Neuron (in vitro differentiated cells): ENCODE results near the gene GIPC1.
"Not testable (repeated sequence)": the region's sequence is repeated elsewhere in the genome, so short reads cannot be mapped to it uniquely, and the experiment has no call there.

Experiments
- H2AFZ ChIP-seq: one replicate; pipeline ENCODE4 v1.6.1; 2013; ENCODE audit warnings: low read depth, mild to moderate bottlenecking, inconsistent platforms, low read length, moderate library complexity
- H3K27me3 ChIP-seq: one replicate; pipeline ENCODE4 v1.6.1; 2013; ENCODE audit warnings: low read length; ENCODE audit not compliant: insufficient read depth
- H3K36me3 ChIP-seq: one replicate; pipeline ENCODE4 v1.6.1; 2013; ENCODE audit warnings: low read length; ENCODE audit not compliant: insufficient read depth
- H3K4me1 ChIP-seq: one replicate; pipeline ENCODE4 v1.6.1; 2013; ENCODE audit warnings: low read length; ENCODE audit not compliant: insufficient read depth
- H3K4me3 ChIP-seq: 2 replicates; pipeline ENCODE4 v1.5.1; 2013; ENCODE audit warnings: mild to moderate bottlenecking, low read length, moderate library complexity
- H3K9me3 ChIP-seq: one replicate; pipeline ENCODE4 v1.6.1; 2013; ENCODE audit warnings: low read length

The GIPC1 gene, protein sequence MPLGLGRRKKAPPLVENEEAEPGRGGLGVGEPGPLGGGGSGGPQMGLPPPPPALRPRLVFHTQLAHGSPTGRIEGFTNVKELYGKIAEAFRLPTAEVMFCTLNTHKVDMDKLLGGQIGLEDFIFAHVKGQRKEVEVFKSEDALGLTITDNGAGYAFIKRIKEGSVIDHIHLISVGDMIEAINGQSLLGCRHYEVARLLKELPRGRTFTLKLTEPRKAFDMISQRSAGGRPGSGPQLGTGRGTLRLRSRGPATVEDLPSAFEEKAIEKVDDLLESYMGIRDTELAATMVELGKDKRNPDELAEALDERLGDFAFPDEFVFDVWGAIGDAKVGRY

DNA sequence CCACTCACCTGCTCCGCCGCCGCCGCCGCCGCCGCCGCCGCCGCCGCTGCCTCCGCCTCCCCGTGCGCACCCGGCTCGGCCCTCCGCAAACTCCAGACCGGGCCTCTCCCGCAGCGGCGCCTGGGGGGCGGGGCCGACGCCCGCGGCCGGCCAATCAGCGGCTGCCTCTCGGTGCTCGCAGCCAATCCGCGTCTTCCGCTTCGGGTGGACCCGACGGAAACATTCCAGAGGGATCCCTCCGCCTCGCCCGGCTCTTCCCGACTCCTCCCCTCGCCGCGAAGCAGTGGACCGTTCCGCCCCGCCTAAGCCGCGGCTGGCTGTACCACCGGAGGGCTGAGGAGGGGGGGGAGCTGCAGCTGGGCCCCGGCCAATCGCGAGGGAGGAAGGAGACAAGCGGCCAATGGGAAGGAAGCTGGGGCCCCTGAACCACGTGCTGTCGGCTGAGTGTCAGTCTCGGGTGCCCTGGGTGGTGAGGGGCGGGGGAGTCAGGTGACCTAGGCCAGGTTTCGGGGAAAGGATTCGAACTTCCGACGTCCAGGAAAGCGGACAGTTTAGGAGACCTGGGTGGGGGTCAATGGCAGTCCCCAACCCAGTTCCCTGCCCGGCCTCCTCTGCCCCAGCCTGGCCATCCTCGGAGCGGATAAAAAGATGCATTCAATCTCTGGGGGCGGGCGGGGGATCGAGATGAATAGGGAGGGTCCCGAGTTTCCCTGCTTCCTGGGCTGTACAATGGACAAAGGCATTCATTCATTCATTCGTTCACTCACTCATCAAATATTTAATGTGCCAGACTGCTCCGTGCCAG lies at the start of gene GIPC1:
TSS of gene GIPC1 (minus strand) at position 99 of the 805 bp plus-strand sequence. CDS start 13,151 bp downstream, outside the sequence.
- peaks cover 8% of the 10 kb centered on the region for H3K36me3 ChIP-seq
- H3K4me1 ChIP-seq, result peaks cover 21% of the 10 kb centered on the region
- peaks cover 2% of the 10 kb centered on the region for H3K27me3 ChIP-seq
- no peaks in the 10 kb centered on the region for H3K9me3 ChIP-seq
- H2AFZ ChIP-seq, result peak within 1 kb of the TSS; percentile 62
- peak within 1 kb of the TSS; percentile 85 for H3K4me3 ChIP-seq

DNA sequence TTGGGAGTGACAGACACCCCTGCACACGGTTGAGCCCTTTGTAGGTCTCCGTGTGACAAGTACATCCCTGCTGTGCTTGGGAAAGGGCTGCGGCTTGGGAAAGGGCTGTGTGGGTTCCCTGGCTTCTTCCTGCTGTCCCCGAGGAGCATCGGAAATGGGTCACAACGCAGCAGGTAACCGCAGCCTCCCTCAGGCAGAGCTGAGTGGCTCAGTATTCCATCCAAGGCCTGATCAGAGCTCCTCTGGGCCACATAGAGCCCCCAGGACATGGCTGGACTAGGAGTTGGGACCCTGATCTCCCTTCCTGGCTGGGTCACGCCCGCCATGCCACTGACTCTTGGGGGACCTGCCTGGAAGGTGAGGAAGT lies 49.8 kb upstream of the GIPC1 start:
- no peak overlapping the region for H3K4me3 ChIP-seq
- no peaks in the 10 kb centered on the region for H3K4me1 ChIP-seq
- H3K27me3 ChIP-seq, result no peaks in the 10 kb centered on the region
- no peaks in the 10 kb centered on the region for H3K9me3 ChIP-seq
- H3K36me3 ChIP-seq, result peaks cover 7% of the 10 kb centered on the region
- H2AFZ ChIP-seq, result no peak overlapping the region

GRCh38 chr19:14544977-14545715 lies 49.2 kb upstream of the GIPC1 start:
- Histone ChIP-seq H3K27me3 (no peaks in the 10 kb centered on the region), H3K4me3 (no peak overlapping the region), H3K4me1 (no peaks in the 10 kb centered on the region), H3K9me3 (no peaks in the 10 kb centered on the region), H3K36me3 (peaks cover 7% of the 10 kb centered on the region), H2AFZ (no peak overlapping the region)

DNA sequence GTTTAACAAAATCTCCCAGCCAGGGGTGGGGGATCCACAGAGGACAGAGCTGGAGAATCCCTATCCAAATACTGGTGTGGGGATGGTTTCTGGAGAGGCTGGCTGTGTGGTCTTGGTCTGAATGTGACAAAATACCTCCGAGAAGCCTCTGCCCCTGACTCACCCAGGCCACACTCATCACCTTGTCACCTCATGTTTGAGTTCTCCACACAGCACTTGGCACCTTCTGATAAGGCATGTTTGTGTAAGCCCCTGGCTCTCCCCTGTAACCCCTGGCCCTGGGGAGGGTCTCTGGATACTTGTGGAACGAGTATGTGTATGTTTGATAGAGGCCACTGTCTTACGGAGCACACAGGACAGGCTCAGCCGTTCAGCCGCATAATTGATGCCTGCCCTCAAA lies 48.1 kb upstream of the GIPC1 start:
- no peaks in the 10 kb centered on the region for H3K4me1 ChIP-seq
- H3K36me3 ChIP-seq, result peaks cover 10% of the 10 kb centered on the region
- H3K4me3 ChIP-seq, result no peak overlapping the region
- no peak overlapping the region for H2AFZ ChIP-seq
- H3K9me3 ChIP-seq, result no peaks in the 10 kb centered on the region
- no peaks in the 10 kb centered on the region for H3K27me3 ChIP-seq

- H3K4me3 ChIP-seq, result no peak overlapping the region
- H3K27me3 ChIP-seq, result no peaks in the 10 kb centered on the region
- peaks cover 5% of the 10 kb centered on the region for H3K36me3 ChIP-seq
- H3K4me1 ChIP-seq, result no peaks in the 10 kb centered on the region
- no peaks in the 10 kb centered on the region for H3K9me3 ChIP-seq
- no peak overlapping the region for H2AFZ ChIP-seq
These were observed 46.9 kb upstream of the GIPC1 start for GRCh38 chr19:14542711-14543328.

DNA sequence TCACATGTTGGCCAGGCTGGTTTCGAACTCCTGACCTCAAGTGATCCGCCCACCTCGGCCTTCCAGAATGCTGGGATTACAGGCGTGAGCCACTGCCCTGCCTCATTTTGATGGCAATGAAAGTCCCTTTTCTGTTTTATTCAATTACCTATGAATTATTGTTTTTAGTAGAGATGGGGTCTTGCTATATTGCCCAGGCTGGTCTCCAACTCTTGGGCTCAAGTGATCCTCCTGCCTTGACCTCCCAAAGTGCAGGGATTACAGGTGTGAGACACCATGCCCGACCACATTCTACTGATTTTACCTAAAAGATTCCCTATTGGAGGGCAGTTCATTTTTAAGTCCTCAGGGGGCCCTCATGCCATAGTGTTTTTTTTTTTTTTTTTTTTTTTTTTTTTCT lies 46.1 kb upstream of the GIPC1 start:
- H3K27me3 ChIP-seq, H3K4me1 ChIP-seq, H3K36me3 ChIP-seq, H3K4me3 ChIP-seq, H2AFZ ChIP-seq, H3K9me3 ChIP-seq: not testable (repeated sequence)

GRCh38 chr19:14540741-14541525 lies 45.0 kb upstream of the GIPC1 start:
- H3K4me1 ChIP-seq, result no peaks in the 10 kb centered on the region
- no peak overlapping the region for H3K4me3 ChIP-seq
- no peaks in the 10 kb centered on the region for H3K27me3 ChIP-seq
- H3K9me3 ChIP-seq, result no peaks in the 10 kb centered on the region
- H2AFZ ChIP-seq, result no peak overlapping the region
- peaks cover 5% of the 10 kb centered on the region for H3K36me3 ChIP-seq

- Histone ChIP-seq H3K27me3 (no peaks in the 10 kb centered on the region), H3K4me3 (no peak overlapping the region), H3K36me3 (peaks cover 10% of the 10 kb centered on the region), H3K9me3 (no peaks in the 10 kb centered on the region), H3K4me1 (no peaks in the 10 kb centered on the region), H2AFZ (no peak overlapping the region)
These were observed 41.2 kb upstream of the GIPC1 start for GRCh38 chr19:14536926-14537692.

- Histone ChIP-seq H3K4me3 (no peak overlapping the region), H3K4me1 (peaks cover 9% of the 10 kb centered on the region), H3K27me3 (no peaks in the 10 kb centered on the region), H2AFZ (no peak overlapping the region), H3K9me3 (no peaks in the 10 kb centered on the region), H3K36me3 (peaks cover 8% of the 10 kb centered on the region)
These were observed 37.5 kb upstream of the GIPC1 start for GRCh38 chr19:14533450-14533849.

DNA sequence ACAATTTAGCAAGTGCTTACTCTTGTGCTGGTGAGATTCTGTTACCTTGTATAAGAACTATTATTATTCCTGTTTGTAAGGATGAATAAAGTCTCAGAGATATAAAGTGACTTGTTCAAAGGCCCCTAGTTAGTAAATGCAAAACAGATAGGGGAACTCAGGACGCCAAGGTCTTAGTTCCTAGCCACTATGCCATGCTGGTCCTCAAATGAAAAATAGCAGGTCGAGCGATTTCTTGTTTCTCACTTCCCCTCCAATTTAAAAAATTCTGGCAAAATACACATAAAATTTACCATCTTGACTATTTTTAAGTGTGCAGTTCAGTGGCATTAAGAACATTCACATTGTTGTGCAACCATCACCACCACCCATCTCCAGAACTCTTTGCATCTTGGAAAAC lies 34.6 kb upstream of the GIPC1 start:
- H3K4me3 ChIP-seq, result peak overlapping the region; percentile 71
- no peaks in the 10 kb centered on the region for H3K9me3 ChIP-seq
- H2AFZ ChIP-seq, result no peak overlapping the region
- H3K36me3 ChIP-seq, result peaks cover 8% of the 10 kb centered on the region
- no peaks in the 10 kb centered on the region for H3K27me3 ChIP-seq
- peaks cover 9% of the 10 kb centered on the region for H3K4me1 ChIP-seq

GRCh38 chr19:14530005-14530348 lies 34.0 kb upstream of the GIPC1 start:
- H3K9me3 ChIP-seq, result no peaks in the 10 kb centered on the region

More at GRCh38 chr19:14530005-14530348, 34.0 kb upstream of the GIPC1 start:
- peak overlapping the region; percentile 58 for H2AFZ ChIP-seq
- H3K4me3 ChIP-seq, result peak overlapping the region; percentile 71
- H3K36me3 ChIP-seq, result peaks cover 8% of the 10 kb centered on the region
- peaks cover 9% of the 10 kb centered on the region for H3K4me1 ChIP-seq
- no peaks in the 10 kb centered on the region for H3K27me3 ChIP-seq
